GM21825 (cell line): ENCODE results near the gene SULT2B1.
"Not testable (repeated sequence)": the region's sequence is repeated elsewhere in the genome, so short reads cannot be mapped to it uniquely, and the experiment has no call there.

Experiments used
- ATAC-seq: cut with Tn5 transposase; IDR thresholded peaks from one replicate; pipeline ENCODE4 v1.9.1; 2021; ENCODE audit warnings: mild to moderate bottlenecking, moderate library complexity; ENCODE audit not compliant: unreplicated experiment

Gene SULT2B1

GRCh38 chr19:48618278-48618915 is 66.4 kb downstream of the SULT2B1 start:
- no peak for ATAC-seq

DNA sequence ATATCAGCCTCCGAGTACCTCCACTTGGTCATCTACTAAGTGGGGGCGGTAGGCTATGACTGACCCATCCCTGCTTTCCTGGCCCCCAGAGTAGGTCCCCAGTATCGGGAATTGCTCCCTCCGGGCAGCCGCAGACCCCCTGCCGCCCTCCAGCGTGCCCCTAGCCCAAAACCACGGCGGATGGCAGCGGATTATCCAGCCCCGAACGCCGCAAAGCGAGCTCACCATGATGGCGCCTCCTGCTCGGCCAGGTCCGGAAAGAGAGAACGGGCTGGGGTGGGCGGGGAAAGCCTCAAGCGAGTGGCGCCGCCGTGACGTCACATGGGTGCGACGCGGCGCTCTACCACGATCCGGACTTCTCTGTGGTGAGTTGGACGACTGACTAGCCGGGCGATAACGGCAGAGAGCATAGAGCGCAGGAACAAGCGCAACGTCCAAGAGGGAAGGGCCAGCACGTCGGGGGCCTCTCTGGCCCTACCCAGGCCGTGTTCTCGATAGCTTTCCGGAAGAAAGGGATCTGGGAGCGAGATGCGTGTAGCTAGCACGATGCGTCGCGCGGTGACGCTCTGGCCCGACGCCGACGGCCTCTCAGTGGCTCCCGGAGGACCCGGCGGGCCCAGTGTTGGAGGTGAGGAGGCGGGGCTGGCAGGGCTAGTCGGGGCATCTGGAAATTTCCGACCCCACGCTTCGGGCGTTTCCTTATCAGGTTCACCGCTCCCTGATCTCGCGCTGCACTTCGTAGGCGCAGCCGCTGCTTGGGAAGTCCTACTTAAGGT is 67.1 kb downstream of the SULT2B1 start, which contains the start of the genes RPL18 and SPHK2:
Gene RPL18, minus strand, starts transcription at position 263 of the 776 bp plus-strand sequence. Its CDS starts 35 bp downstream, at position 228.
Gene SPHK2, plus strand, starts transcription at position 591 of the 776 bp plus-strand sequence. CDS start 1,009 bp downstream, outside the sequence.
- peak; percentile 71 for ATAC-seq

GRCh38 chr19:48619692-48620585 is 68.0 kb downstream of the SULT2B1 start:
- no peak for ATAC-seq

DNA sequence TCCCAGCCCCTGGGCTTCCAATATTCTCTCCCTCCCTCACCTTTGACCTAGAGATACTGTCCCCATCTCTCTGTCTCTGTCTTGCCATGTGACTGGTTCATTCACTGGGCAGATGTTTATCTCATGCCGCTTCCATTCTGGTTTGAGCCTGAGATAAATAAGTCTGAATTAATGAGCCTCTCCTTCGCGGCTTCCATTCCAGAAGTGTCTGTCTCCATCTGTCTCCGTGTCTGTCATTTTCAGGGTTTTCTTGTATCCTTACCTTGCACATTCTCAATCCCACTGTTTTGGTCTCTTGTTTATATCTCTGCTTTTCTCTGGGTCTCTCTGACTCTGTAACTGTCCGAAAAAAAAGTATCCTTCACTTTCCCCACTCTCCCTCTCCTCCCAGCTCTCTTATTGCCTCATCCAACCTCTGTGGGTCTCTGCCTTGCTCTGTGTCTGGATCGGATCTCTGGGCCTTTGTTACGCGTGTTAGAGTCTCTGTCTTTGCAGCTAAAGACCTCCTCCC is 71.6 kb downstream of the SULT2B1 start:
- no peak for ATAC-seq

DNA sequence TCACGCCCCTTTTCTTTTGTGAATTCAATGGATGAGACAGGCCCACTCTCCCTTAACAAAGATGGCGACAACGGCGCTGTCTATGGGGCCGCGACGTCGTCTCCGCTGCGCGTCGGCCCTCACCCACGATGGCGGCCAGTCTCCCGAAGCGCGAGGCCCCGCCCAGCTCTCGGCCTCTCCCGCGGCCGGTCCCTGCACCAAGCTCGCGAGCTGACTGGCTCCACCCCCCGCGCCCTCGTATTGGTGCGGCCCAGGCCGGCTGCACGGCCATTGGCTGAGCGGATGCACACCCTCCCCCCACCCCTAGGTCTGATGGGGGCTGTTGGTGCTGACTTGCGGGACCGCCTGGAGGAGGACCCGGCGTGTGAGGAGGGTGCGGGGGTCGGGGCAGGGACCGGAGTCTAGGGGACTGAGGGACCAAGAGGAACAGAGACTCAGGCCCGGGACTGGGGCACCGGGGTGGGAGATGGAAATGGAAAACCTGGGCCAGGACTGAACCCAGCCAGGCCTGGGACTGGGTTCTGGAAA is 72.2 kb downstream of the SULT2B1 start:
- peak; percentile 57 for ATAC-seq

DNA sequence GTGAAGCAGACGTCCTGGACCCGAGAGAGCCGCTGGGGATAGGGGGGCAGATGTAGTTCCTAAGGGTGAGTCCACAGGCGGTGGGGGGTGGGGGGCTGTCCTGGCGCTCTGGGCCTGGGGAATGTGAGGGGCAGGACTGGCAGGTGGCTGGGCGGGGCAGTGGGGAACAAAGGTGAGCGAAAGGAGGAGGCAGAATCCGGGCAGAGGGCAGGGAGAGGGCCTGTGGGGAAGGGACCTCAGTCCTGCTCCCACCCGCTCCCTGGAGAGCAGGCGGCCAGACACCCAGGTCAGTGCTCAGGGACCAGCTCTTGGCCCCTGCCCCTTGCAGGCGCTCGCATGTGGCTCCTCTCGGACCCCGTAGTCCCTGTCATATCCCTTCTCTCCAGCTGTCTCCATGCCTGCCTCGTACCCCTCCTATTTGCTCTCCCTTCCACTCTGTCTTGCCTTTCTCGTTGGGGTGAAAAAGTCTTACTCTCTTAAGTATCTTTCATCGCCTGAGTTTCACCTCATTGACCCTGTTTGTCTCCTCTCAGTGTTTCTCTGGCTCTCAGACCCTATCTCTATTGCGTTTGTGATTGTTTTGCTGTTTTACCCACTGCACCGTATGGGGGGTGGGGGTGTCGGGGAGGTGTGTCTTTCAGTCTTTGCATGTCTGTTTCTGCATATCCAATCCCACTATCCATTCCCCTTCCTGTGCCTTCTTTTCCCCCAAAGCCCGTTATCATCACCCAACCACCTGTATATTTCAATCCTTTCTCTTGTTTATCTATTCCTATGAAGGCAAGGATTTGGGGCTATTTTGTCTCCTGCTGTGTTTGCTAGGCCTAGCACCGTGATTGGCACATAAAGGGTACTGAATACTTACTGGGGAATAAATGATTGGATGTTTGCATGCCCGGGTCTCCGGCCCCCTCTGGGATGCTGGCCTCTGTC is 73.1 kb downstream of the SULT2B1 start:
- no peak for ATAC-seq

- ATAC-seq, result no peak
These were observed 73.9 kb downstream of the SULT2B1 start for GRCh38 chr19:48625891-48626327.

DNA sequence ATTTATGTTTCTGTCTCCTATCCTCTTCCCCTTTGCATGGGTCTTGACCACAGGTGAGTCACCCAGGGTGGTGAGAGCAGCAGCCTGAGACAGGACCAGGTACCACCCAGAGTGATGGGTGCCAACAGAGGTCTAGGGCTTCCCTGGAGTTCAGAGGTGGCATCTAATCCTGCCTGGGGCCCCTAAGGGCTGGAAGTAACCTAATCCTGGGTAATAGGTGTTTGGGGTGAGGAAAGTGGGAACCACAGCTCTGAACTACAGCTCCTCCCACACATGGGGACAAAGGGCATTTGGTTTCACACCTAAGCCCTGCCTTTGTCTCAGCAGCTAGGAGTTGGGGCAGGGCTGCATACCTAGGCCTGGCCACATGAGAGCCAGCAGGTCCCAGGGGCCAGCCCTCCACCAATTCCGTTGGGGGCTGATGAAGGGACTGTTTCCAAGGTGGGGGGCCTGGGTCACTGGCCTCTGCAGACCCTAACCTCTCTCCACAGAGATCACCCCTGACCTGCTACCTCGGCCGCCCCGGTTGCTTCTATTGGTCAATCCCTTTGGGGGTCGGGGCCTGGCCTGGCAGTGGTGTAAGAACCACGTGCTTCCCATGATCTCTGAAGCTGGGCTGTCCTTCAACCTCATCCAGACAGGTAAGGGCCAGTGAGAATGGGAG is 75.4 kb downstream of the SULT2B1 start:
- ATAC-seq, result no peak

- no peak for ATAC-seq
These were observed 75.9 kb downstream of the SULT2B1 start for GRCh38 chr19:48627865-48628314.

- no peak for ATAC-seq
These were observed 76.7 kb downstream of the SULT2B1 start for GRCh38 chr19:48628486-48629296.

- no peak for ATAC-seq
These were observed 77.3 kb downstream of the SULT2B1 start for GRCh38 chr19:48629297-48629598.

DNA sequence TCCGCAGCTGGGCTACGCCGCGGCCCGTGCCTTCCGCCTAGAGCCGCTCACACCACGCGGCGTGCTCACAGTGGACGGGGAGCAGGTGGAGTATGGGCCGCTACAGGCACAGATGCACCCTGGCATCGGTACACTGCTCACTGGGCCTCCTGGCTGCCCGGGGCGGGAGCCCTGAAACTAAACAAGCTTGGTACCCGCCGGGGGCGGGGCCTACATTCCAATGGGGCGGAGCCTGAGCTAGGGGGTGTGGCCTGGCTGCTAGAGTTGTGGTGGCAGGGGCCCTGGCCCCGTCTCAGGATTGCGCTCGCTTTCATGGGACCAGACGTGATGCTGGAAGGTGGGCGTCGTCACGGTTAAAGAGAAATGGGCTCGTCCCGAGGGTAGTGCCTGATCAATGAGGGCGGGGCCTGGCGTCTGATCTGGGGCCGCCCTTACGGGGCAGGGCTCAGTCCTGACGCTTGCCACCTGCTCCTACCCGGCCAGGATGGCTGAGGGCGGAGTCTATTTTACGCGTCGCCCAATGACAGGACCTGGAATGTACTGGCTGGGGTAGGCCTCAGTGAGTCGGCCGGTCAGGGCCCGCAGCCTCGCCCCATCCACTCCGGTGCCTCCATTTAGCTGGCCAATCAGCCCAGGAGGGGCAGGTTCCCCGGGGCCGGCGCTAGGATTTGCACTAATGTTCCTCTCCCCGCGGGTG is 77.8 kb downstream of the SULT2B1 start:
- ATAC-seq, result no peak

GRCh38 chr19:48630296-48631063 is 78.5 kb downstream of the SULT2B1 start:
- no peak for ATAC-seq

GRCh38 chr19:48631225-48631624 is 79.3 kb downstream of the SULT2B1 start:
- no peak for ATAC-seq

GRCh38 chr19:48632286-48632685 is 80.3 kb downstream of the SULT2B1 start:
- ATAC-seq, result not testable (repeated sequence)

GRCh38 chr19:48632692-48633147 is 80.7 kb downstream of the SULT2B1 start:
- no peak for ATAC-seq
